GM21390 (cell line): Measurements from ENCODE around the gene NPTX2.
"Not testable (repeated sequence)": the region's sequence is repeated elsewhere in the genome, so short reads cannot be mapped to it uniquely, and the experiment has no call there.

ENCODE experiments used
- ATAC-seq: cut with Tn5 transposase; IDR thresholded peaks from one replicate; pipeline ENCODE4 v1.9.1; 2021; ENCODE audit not compliant: unreplicated experiment

Gene NPTX2, protein sequence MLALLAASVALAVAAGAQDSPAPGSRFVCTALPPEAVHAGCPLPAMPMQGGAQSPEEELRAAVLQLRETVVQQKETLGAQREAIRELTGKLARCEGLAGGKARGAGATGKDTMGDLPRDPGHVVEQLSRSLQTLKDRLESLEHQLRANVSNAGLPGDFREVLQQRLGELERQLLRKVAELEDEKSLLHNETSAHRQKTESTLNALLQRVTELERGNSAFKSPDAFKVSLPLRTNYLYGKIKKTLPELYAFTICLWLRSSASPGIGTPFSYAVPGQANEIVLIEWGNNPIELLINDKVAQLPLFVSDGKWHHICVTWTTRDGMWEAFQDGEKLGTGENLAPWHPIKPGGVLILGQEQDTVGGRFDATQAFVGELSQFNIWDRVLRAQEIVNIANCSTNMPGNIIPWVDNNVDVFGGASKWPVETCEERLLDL

GRCh38 chr7:98617051-98617959, at the start of gene NPTX2:
Gene NPTX2, plus strand, starts transcription at chr7:98617285. Its CDS starts 177 bp downstream, at chr7:98617462.
- no peak for ATAC-seq

GRCh38 chr7:98567991-98568390, 49.1 kb upstream of the NPTX2 start:
- no peak for ATAC-seq

GRCh38 chr7:98568891-98569290, 48.2 kb upstream of the NPTX2 start:
- ATAC-seq = no peak

DNA sequence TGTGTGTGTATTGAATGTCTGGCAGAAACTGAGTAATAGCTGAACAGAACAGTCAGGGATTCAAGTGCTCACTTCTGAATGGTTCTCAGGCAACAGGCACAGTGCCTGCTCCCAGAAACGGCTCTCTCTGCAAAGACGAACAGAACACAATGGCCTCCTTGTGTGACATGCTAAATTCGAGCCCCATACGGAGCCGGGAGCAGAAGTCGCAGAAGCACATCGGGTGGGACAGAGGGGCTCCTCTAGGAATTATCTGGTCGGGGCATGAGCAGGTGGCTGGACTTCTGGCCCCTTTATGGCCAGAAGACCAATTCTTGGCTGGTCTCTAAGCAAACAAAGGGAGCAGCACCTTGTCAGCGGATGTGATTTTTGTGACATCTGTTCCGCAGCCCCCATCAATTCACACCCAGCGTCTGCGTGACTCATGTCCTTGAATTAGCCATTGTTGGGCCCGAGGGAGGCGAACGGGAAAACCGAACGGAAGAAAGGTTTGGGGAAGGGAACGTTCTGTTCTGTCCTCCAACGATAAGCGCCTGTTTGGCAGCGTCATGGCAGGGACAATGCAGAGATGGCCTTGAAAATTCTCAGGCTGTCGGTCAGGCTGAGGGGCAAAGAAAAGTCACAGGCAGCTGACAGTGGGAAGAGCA, 47.3 kb upstream of the NPTX2 start:
- no peak for ATAC-seq

GRCh38 chr7:98571006-98571405, 46.1 kb upstream of the NPTX2 start:
- ATAC-seq = no peak

GRCh38 chr7:98571986-98572385, 45.1 kb upstream of the NPTX2 start:
- ATAC-seq = no peak

GRCh38 chr7:98572716-98573115, 44.4 kb upstream of the NPTX2 start:
- not testable (repeated sequence) for ATAC-seq

- no peak for ATAC-seq
Observed at GRCh38 chr7:98573816-98574215, 43.3 kb upstream of the NPTX2 start.

DNA sequence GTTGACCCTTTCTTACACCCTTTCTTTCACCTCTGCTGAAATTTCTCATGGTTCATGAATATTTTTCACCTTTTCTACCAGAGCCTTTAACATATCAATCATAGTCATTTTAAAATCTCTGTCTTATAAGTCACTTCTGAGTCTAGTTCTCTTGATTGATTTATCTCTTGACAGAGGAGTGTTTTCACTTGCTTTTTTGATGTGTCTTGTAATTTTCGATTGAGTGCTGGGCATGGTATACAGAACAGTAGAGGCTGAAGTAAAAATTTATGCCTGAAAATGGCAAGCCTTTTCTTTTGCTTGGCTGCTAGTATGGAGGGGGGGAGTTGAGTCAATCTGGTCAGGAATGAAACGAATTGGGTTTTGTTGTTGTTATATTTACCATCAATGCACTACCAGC, 41.2 kb upstream of the NPTX2 start:
- no peak for ATAC-seq

- no peak for ATAC-seq
Observed at GRCh38 chr7:98584830-98585229, 32.3 kb upstream of the NPTX2 start.

DNA sequence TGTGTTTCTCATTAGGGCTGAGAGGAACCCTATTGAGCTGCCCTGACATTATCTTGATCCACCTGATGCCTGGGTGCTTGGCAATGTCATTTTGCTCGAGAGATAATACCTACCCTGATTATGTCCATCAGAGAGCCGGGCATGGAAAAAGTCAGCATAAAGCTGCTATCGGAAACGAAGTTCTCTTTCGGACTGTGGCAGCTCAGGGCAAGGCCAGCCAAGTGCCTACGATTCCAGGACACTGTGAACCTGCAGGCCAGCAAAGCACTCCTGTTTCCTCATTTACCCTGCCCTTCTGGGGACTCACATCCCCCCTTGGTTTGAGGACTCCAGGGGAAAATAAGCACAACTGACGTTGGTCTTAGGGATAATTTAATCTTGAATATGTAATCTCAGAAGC, 25.2 kb upstream of the NPTX2 start:
- no peak for ATAC-seq

DNA sequence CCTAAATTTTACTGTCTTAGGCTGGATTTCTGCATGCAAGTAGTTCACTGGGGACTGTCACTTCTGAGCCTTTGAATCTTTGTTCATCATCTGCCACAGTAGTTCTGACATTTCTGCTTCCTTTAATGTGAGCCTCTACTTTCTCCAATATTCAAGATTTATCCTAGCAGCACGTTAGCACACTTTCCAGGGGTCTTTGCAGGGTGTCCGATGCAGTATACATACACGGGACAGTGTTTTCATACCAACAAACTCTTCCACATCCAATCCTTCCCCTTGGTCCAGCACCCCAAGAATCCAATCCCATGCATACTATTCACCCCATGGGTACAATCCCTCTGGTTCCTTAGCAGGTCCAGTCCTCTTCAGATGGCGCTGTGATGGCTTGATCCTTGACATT, 22.7 kb upstream of the NPTX2 start:
- ATAC-seq = no peak

- ATAC-seq = no peak
Observed at GRCh38 chr7:98594787-98595186, 22.3 kb upstream of the NPTX2 start.

GRCh38 chr7:98598846-98599615, 18.1 kb upstream of the NPTX2 start:
- no peak for ATAC-seq

DNA sequence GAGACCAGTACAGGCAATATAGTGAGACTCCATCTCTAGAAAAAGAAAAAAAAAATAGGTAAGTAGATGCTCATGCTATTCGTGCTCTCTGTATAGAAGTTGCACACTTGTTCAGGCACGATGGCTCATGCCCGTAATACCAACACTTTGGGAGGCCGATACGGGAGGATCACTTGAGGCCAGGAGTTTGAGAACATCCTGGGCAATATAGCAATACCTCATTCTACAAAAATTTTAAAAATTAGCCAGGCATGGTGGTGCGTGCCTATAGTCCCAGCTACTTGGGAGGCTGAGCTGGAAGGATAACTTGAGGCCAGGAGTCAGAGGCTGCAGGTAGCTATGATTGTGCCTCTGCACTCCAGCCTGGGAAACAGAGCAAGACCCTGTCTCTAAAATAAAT, 17.2 kb upstream of the NPTX2 start:
- no peak for ATAC-seq

- no peak for ATAC-seq
Observed at GRCh38 chr7:98602755-98603398, 14.2 kb upstream of the NPTX2 start.

GRCh38 chr7:98603399-98603788, 13.7 kb upstream of the NPTX2 start:
- ATAC-seq = no peak

DNA sequence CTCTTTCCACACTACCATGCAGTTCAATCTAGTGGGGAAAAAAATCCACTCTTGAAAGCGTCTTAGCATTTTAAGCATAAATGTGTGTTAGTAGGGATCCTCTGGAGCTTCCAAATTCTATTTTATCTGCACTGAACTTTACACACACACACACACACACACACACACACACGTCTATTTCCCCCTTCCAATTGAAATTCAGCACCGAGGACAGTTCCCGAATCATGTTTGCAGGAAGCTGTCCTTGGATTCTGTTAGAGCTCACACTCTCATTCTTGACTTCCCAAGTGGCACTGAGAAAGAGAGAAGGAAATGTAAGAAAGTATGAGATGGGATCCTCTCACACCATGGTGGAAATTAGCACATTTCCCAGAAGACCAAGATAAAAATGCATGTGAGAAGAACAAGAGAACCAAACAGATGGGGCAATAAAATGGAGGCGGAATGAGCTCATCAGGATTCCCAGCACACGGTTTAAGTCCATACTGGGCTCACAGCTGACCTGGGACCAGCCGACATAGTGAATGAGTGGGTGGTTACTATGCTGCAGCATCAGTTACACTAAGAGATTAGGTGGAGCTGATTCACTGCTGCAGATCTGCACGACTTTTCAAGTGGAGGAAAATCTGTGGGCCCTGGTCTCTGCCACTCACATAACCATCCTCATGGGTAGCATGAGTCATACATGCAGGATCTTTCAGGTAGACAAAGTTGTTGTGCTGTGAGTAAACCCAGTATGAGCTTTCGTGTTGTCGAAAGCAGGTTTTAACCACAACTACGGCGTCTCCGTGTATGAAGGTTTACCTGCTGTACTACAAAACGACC, 3.3 kb upstream of the NPTX2 start:
- no peak for ATAC-seq

- no peak for ATAC-seq
Observed at GRCh38 chr7:98616381-98617050, 569 bp upstream of the NPTX2 start.
